ENCODE results near the gene NAA16.

The NAA16 gene

DNA sequence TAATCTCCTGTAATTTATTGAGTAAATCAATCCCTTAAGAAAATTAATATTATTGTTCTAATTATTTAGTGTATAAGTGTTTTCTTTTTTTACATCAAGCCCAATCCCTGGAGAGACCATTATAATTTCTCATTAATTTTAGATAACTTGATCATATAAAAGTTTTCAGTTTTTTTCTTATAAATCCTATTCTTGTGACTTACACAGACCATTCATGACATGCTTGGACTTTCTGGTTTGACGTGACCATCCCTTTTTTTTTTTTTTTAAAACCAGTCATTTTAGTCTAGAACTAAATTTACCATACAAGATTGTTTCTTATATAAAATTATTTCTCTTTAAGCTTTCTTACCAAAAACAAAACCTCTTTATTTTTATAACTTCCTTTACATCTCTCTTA lies 42.3 kb upstream of the NAA16 start:
- no peaks in the 10 kb centered on the region for H4K20me1 ChIP-seq (ENCODE audit: control insufficient read depth, insufficient read depth, low read depth, low read length)
- peaks cover 24% of the 10 kb centered on the region for H3K9me3 ChIP-seq (ENCODE audit: control insufficient read depth, insufficient read depth, low read length)
- peaks cover 22% of the 10 kb centered on the region for H3K4me1 ChIP-seq (ENCODE audit: control insufficient read depth, low read length)
- no peak overlapping the region for H3K27ac ChIP-seq (ENCODE audit: low read depth, low read length)
- no peaks in the 10 kb centered on the region for H3K79me2 ChIP-seq (ENCODE audit: control insufficient read depth, low read length)
- no peaks in the 10 kb centered on the region for H3K9me2 ChIP-seq (replicated peaks; ENCODE audit: control insufficient read depth, low read length)
- no peaks in the 10 kb centered on the region for H3K27me3 ChIP-seq (ENCODE audit: control insufficient read depth, low read length)
- TF ChIP-seq EZH2phosphoT487 (IDR thresholded peaks at IDR 0.05; ENCODE audit: borderline replicate concordance, low read length) = no peak
- TF ChIP-seq, protein P1, sequence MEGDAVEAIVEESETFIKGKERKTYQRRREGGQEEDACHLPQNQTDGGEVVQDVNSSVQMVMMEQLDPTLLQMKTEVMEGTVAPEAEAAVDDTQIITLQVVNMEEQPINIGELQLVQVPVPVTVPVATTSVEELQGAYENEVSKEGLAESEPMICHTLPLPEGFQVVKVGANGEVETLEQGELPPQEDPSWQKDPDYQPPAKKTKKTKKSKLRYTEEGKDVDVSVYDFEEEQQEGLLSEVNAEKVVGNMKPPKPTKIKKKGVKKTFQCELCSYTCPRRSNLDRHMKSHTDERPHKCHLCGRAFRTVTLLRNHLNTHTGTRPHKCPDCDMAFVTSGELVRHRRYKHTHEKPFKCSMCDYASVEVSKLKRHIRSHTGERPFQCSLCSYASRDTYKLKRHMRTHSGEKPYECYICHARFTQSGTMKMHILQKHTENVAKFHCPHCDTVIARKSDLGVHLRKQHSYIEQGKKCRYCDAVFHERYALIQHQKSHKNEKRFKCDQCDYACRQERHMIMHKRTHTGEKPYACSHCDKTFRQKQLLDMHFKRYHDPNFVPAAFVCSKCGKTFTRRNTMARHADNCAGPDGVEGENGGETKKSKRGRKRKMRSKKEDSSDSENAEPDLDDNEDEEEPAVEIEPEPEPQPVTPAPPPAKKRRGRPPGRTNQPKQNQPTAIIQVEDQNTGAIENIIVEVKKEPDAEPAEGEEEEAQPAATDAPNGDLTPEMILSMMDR (IDR thresholded peaks at IDR 0.05; ENCODE audit: low read depth, low read length, poor library complexity, severe bottlenecking) = no peak
- no peak overlapping the region for H3K4me2 ChIP-seq (ENCODE audit: low read length)
- peaks cover 3% of the 10 kb centered on the region; the same call in 1 of the 2 replicates for H3F3A ChIP-seq (ENCODE audit: control insufficient read depth, insufficient read depth)
- H3K4me3 ChIP-seq (ENCODE audit: low read length) = no peak overlapping the region
- H3K36me3 ChIP-seq (ENCODE audit: control insufficient read depth, low read length) = 0 out of 2 replicates have a peak, but pooled peaks cover 3% of the 10 kb centered on the region

DNA sequence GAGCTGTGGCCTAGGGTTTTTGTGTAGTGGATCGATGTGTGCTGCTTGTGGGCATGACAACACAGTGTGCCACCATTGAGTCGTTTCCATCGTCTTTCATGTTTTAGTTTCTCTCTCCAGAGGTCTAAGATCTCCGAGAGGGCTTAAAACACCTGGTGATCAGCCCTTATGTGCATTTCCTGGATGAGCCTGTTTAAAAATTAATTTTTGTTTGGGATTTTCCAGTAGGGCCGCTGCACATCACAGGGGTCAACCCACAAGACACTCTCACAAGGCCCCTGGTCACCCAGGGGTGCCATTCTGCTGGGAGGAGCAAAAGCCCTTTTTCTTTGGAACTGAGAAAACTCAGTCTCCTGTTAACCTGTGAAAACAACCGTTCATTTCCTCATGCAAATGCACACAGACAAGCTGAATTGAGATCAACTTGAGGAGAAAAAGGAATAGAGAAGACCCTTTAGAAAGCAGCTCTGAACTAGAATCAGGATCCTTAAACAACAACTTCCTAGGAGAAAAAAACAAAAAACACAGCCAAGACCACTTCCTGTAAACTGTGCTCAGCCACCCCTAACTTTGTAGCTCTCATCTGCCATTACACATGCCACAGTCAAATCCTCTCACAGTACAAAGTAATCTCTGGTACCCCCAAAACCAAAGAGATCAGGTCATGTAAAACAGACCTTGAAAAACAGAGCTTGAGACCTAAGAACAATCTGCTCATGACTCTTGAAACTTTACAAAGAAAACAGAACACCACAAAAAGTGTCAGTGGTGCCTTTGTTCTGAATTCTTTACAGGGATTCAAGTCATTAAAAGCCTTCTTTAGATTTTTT lies 39.4 kb upstream of the NAA16 start:
- H4K20me1 ChIP-seq (ENCODE audit: control insufficient read depth, insufficient read depth, low read depth, low read length) = no peaks in the 10 kb centered on the region
- TF ChIP-seq EZH2phosphoT487 (IDR thresholded peaks at IDR 0.05; ENCODE audit: borderline replicate concordance, low read length) = no peak
- TF ChIP-seq, protein P1 (IDR thresholded peaks at IDR 0.05; ENCODE audit: low read depth, low read length, poor library complexity, severe bottlenecking) = no peak
- H3K9me3 ChIP-seq (ENCODE audit: control insufficient read depth, insufficient read depth, low read length) = peaks cover 24% of the 10 kb centered on the region
- H3K36me3 ChIP-seq (ENCODE audit: control insufficient read depth, low read length) = 0 out of 2 replicates have a peak, but pooled peaks cover 3% of the 10 kb centered on the region
- H3K27me3 ChIP-seq (ENCODE audit: control insufficient read depth, low read length) = no peaks in the 10 kb centered on the region
- H3K79me2 ChIP-seq (ENCODE audit: control insufficient read depth, low read length) = no peaks in the 10 kb centered on the region
- peak overlapping the region; percentile 41 for H3K4me2 ChIP-seq (ENCODE audit: low read length)
- H3K27ac ChIP-seq (ENCODE audit: low read depth, low read length) = peak overlapping the region; percentile 52
- H3K4me1 ChIP-seq (ENCODE audit: control insufficient read depth, low read length) = peaks cover 16% of the 10 kb centered on the region
- peaks cover 3% of the 10 kb centered on the region; the same call in 1 of the 2 replicates for H3F3A ChIP-seq (ENCODE audit: control insufficient read depth, insufficient read depth)
- H3K4me3 ChIP-seq (ENCODE audit: low read length) = peak overlapping the region; percentile 41
- H3K9me2 ChIP-seq (replicated peaks; ENCODE audit: control insufficient read depth, low read length) = no peaks in the 10 kb centered on the region

DNA sequence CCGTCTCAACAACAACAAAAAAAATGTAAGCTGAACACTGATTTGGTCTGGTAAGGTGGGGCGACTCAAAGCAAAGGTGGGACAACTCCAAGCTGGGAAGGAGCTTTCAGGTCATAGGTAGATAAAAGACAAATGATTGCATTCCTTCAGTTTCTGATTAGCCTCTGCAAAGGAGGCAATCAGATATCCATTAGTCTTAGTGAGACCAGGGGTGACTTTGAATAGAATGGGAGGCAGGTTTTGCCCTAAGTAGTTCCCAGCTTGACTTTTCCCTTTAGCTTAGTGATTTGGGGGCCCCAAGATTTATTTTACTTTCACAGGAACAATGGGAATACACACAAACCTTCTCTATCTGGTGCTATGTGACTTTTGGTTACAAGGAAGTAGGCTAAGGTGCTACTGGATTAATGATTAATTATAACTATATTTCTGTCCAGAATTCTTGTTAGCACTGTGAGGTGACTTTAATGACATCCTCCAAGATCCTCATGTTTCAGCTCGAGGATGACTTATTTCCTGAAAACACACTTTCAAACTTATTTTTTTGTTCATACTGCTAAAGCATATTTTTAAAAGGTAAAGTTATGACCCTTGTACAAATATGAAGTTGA lies 37.1 kb upstream of the NAA16 start:
- Histone ChIP-seq H4K20me1 (ENCODE audit: control insufficient read depth, insufficient read depth, low read depth, low read length) (no peaks in the 10 kb centered on the region), H3K4me2 (ENCODE audit: low read length) (no peak overlapping the region), H3K9me2 (replicated peaks; ENCODE audit: control insufficient read depth, low read length) (no peaks in the 10 kb centered on the region), H3F3A (ENCODE audit: control insufficient read depth, insufficient read depth) (no peaks in the 10 kb centered on the region), H3K79me2 (ENCODE audit: control insufficient read depth, low read length) (no peaks in the 10 kb centered on the region), H3K27ac (ENCODE audit: low read depth, low read length) (no peak overlapping the region), H3K36me3 (ENCODE audit: control insufficient read depth, low read length) (0 out of 2 replicates have a peak, but pooled peaks cover 3% of the 10 kb centered on the region), H3K4me1 (ENCODE audit: control insufficient read depth, low read length) (peaks cover 16% of the 10 kb centered on the region), H3K9me3 (ENCODE audit: control insufficient read depth, insufficient read depth, low read length) (peaks cover 10% of the 10 kb centered on the region; the same call in 1 of the 2 replicates), H3K27me3 (ENCODE audit: control insufficient read depth, low read length) (no peaks in the 10 kb centered on the region), H3K4me3 (ENCODE audit: low read length) (no peak overlapping the region)
- TF ChIP-seq, protein P1 (IDR thresholded peaks at IDR 0.05; ENCODE audit: low read depth, low read length, poor library complexity, severe bottlenecking) = no peak
- TF ChIP-seq EZH2phosphoT487 (IDR thresholded peaks at IDR 0.05; ENCODE audit: borderline replicate concordance, low read length) = no peak
